Midbrain (tissue), 1 donor: Measurements from ENCODE around the gene ANKRD11.
A peak's percentile ranks its signal among the peaks of the same experiment; 100 is the strongest.
"Not testable (repeated sequence)": the region's sequence is repeated elsewhere in the genome, so short reads cannot be mapped to it uniquely, and the experiment has no call there.

ENCODE experiments used
- DNase-seq: peaks from one replicate; lab custom pipeline; 2025; lab: John Stamatoyannopoulos, UW

The ANKRD11 gene

GRCh38 chr16:89264800-89265550, 225.4 kb downstream of the ANKRD11 start:
- DNase-seq = no peak

GRCh38 chr16:89261691-89262563, 228.4 kb downstream of the ANKRD11 start:
- DNase-seq = no peak

- not testable (repeated sequence) for DNase-seq
These were observed 230.5 kb downstream of the ANKRD11 start for GRCh38 chr16:89259901-89260300.

GRCh38 chr16:89257757-89258465, 232.4 kb downstream of the ANKRD11 start:
- DNase-seq = no peak

- DNase-seq = no peak
These were observed 233.1 kb downstream of the ANKRD11 start for GRCh38 chr16:89257281-89257731.

- peak; percentile 20 for DNase-seq
These were observed 233.6 kb downstream of the ANKRD11 start for GRCh38 chr16:89256651-89257254.

DNA sequence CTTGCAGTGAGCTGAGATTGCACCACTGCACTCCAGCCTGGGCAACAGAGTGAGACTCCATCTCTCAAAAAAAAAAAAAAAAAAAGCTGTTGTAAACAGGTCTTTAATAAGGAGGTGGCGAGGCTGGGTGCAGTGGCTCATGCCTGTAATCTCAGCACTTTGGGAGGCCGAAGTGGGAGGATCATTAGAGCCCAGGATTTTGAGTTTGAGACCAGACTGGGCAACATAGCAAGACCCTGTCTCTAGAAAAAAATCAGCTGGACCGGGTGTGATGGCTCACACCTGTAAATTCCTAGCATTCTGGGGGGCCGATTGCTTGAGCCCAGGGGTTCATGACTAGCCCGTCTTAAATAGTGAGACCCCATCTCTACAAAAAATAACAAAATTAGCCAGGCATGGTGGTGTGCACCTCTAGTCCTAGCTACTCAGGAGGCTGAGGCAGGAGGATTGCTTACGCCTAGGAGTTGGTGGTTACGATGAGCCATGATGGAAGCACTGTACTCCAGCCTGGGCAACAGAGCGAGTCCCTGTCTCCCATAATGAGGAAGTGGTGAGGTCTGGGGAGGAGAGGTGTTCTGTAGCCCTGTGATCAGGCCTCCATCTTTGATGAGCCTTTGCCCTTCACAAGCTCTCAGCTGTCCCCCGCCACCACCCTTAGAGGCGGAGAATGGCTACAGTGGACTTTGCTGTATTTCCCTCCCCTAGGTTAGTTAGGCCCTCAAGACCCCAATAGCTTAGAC, 236.6 kb downstream of the ANKRD11 start:
- no peak for DNase-seq

GRCh38 chr16:89248196-89248982, 242.0 kb downstream of the ANKRD11 start:
- DNase-seq = no peak

DNA sequence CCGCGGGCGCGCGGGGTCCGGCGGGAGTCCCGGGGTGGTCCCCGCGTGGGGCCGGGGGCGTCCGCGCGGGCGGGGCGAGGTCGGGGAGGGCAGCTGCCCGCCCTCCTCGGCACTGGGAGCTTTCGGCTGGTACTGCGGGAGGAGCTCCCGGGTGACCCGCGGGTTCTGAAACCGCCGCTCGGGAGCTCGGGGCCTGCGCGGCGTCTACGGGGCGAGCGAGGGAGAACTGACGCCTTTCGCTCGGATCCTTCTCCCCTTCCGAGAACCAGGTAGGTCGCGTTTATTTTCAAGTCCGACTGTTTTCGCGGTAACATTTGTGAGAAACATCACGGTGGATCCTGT, 242.7 kb downstream of the ANKRD11 start:
- DNase-seq = not testable (repeated sequence)

DNA sequence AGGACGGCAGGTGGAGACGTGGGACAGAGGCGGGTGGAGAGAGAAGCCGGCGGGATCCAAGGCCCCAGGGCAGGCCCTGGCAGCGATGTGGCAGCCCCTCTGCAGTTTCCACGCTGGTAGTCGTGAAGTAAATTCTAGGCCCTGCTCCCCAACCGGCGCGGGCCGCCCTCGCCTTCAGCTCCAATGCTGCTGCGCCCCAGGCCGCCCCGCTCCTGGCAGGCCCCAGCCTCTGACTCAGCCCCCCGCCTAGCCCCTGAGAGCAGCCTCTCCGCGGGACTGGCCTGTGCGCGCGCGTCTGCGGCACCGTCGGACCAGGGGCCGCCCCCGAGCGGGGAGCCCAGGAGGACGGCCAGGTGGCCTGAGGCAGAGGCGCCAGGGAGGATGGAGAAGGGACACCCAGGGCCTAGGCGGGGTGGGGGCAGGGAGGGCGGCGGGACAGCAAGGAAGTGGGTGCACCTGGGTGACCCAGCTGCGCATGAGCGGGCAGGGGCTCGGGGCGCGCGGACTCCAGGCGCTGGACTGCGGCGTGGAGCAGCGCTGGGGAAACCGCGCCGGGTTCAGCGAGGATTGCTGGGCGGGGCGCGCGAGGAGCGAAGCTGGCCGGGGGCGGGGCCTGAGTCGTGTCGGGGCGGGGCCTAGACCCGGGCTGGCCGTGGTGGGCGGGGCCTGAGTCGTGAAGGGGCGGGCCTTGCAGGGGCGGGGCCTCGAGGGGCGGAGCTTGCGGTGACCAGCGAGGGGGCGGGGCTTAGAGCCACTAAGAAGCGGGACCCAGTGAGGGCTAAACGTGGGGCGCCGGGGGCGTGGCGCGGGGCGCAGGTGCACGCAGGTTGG, 243.2 kb downstream of the ANKRD11 start:
- peak; percentile 90 for DNase-seq

GRCh38 chr16:89246383-89246902, 243.9 kb downstream of the ANKRD11 start:
- DNase-seq = no peak

DNA sequence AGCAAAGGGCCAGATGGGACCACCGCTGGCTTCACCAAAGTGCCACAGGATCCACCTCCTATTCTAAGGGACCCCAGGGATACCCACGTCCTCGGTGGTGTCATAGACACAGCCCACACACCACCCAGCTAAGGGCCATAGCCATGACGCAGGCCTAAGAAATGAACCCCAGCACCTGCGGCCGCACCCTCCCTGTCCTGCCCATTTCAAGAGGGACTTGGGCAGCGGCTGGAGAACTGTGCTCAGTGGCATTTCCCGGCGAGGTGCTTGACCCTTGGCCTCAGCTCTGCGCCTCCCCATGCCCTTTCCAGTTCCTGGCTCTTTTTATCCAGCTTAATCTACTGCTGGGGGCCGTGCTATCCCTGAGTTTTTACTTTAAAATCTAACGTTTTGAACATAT, 245.6 kb downstream of the ANKRD11 start:
- DNase-seq = no peak

GRCh38 chr16:89244264-89244663, 246.1 kb downstream of the ANKRD11 start:
- not testable (repeated sequence) for DNase-seq

GRCh38 chr16:89243664-89244063, 246.7 kb downstream of the ANKRD11 start:
- no peak for DNase-seq

DNA sequence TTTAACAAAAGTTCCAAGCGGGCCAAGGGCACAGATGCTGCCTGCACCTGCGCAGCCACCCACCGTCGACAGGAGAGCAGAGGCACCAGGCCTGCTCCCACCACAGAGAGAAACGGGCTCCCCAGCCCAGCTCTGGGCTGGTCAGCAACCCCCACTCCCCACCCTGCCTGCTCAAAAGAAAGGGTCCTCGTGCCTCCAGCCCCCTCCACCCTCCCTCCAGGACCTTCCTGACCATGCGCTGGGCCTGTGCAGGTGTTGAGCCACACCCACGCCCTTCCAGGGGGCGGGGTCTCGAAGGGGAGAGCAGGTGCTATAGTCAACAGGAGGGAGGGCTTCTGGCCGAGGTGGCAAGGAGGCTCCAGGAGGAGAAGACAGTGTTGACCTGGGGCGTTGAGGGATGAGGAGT, 247.6 kb downstream of the ANKRD11 start:
- DNase-seq = no peak

GRCh38 chr16:89241187-89242007, 249.0 kb downstream of the ANKRD11 start:
- peak; percentile 61 for DNase-seq

GRCh38 chr16:89237733-89238132, 252.6 kb downstream of the ANKRD11 start:
- DNase-seq = no peak

GRCh38 chr16:89233678-89234490, 256.5 kb downstream of the ANKRD11 start:
- no peak for DNase-seq
